NCI-H2171 (cell line): ENCODE measurements around the gene CHGA.

Experiments used
- DNase-seq: peaks from one replicate; lab custom pipeline; 2025; lab: John Stamatoyannopoulos, UW

Gene CHGA

DNA sequence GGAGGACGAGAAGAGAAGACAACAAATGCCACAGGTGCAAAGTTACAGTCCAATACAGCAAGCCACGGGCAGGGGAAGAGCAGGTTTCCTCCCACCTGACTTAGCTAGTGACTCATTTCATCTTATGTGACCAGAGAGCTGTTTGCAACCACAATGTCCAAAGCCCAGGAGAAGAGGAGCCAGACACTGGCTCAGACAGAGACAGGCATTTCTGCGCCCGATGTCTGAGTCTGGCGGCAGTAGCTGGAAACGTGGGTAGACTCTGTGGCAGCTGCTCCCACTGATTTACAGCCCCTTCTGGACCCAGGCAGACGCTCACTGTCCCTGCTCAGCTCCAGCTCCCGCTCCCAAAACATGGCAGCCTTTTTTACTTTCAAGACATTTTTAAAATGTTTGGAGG is 60.0 kb downstream of the CHGA start:
- DNase-seq: no peak

DNA sequence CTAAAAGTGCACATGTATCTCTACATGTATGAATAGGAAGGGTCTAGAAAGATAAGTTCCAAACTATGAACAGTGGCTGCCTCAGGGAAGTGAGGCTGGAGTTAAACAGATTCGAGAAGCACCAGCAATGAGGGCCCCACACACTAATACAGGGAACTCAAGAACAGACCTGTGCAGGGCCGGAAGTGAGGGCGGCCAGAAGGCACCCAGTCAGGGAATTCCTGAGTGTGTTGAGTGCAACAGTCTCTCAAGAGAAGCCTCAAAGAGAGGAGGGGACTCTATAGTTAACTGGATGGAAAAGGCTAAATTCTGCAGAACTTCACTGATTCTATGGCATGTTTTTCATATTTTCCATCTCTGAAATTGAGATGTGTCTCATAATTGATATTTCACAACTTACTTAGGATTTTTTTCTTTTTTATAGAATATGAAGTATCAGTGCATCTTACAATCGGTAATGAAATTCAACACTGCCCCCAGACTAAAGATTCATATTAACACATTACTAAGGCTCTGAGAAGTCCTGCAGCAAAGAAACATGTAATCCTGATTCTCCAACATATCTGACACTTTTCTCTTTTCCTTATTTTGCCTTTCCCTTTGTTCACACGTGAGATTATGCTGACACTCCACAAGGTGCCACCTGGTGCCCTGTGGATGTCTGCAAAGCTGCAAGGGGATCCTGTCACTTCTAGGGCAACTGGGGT is 61.3 kb downstream of the CHGA start:
- DNase-seq: no peak
